Measurements from ENCODE around the gene HCFC1.

HCFC1 gene

DNA sequence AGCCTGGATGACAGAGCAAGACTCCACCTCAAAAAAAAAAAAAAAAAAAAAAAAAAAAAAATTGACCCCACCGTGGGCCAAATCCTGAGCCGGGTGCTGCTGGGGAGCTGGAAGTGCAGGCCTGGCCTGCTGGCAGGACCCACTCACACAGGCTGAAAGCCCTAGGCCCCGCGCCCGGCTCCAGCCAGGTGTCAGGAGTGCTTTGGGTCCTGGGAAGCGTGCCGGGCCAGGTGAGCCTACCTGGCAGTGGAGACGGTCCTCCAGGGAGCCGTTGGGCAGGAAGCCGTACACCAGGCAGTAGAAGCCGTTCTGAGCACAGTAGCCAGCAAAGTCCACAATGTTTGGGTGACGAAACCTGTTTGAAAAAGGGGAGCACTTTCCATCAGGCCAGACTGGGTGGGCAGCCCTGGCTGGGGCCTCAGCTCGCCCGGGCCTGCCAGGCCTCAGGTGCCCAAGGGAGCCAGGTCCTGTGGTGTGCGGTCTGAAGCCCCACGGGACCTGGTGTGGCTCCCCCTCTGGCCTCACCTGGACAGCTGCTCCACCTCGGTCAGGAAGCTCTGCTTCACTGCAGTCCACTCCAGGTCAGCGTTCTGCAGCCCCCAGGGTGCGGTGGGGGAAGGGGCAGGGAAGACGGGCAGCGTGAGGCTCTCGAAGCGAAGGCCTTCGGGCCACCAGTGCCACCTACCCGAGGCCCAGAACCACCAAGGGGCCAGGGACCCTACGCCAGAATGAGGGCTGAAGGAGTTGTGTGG lies 46.3 kb upstream of the HCFC1 start:
- Histone ChIP-seq H3K4ac (ENCODE audit: low read depth in 1 of 2, low read length in 2 of 2) (peak overlapping the region in 1 of 2 experiments; percentile 49), H3K14ac (ENCODE audit: low read length in 2 of 2) (no peak overlapping the region), H3K36me3 (ENCODE audit: control insufficient read depth in 1 of 2, insufficient read depth in 2 of 2, low read depth in 1 of 2, low read length in 2 of 2) (peaks cover 34 to 52% of the 10 kb centered on the region in 2 experiments), H3K79me1 (replicated peaks; ENCODE audit: low read length, poor library complexity, severe bottlenecking) (peaks cover 11% of the 10 kb centered on the region), H4K91ac (ENCODE audit: low read length) (peak overlapping the region; percentile 27), H3K4me3 (ENCODE audit: insufficient read depth in 1 of 2, low read depth in 1 of 2, low read length in 2 of 2) (peak overlapping the region; percentile 30 to 76), H3K9ac (ENCODE audit: low read length) (peak overlapping the region; percentile 88), H2BK5ac (ENCODE audit: low read depth, low read length, poor library complexity, severe bottlenecking) (no peak overlapping the region), H2AFZ (ENCODE audit: low read depth, low read length) (no peak overlapping the region), H2BK12ac (ENCODE audit: low read length in 2 of 2) (no peak overlapping the region), H2AK5ac (ENCODE audit: low read length, severe bottlenecking) (no peak overlapping the region), H3K27me3 (ENCODE audit: control insufficient read depth in 1 of 2, insufficient read depth in 1 of 2, low read length in 2 of 2) (peaks cover 0 to 10% of the 10 kb centered on the region in 2 experiments), H3K18ac (ENCODE audit: low read depth in 1 of 2, low read length in 2 of 2) (no peak overlapping the region), H2BK120ac (ENCODE audit: low read depth, low read length) (no peak overlapping the region), H3K4me2 (ENCODE audit: low read length, poor library complexity, severe bottlenecking) (peak overlapping the region; percentile 81), H3K9me3 (ENCODE audit: control insufficient read depth, low read length) (no peaks in the 10 kb centered on the region), H3K27ac (ENCODE audit: low read length, poor library complexity, severe bottlenecking) (no peak overlapping the region), H3K4me1 (ENCODE audit: control insufficient read depth, insufficient read depth, low read depth, low read length) (peaks cover 35% of the 10 kb centered on the region), H4K8ac (ENCODE audit: low read length) (no peak overlapping the region), H3K23ac (ENCODE audit: low read length in 2 of 2) (no peak overlapping the region), H2BK15ac (ENCODE audit: low read depth, poor library complexity, severe bottlenecking) (no peak overlapping the region)
- WGBS = 96% methylated on average over 21 of the region's 26 CpGs
- DNase-seq = no peak

DNA sequence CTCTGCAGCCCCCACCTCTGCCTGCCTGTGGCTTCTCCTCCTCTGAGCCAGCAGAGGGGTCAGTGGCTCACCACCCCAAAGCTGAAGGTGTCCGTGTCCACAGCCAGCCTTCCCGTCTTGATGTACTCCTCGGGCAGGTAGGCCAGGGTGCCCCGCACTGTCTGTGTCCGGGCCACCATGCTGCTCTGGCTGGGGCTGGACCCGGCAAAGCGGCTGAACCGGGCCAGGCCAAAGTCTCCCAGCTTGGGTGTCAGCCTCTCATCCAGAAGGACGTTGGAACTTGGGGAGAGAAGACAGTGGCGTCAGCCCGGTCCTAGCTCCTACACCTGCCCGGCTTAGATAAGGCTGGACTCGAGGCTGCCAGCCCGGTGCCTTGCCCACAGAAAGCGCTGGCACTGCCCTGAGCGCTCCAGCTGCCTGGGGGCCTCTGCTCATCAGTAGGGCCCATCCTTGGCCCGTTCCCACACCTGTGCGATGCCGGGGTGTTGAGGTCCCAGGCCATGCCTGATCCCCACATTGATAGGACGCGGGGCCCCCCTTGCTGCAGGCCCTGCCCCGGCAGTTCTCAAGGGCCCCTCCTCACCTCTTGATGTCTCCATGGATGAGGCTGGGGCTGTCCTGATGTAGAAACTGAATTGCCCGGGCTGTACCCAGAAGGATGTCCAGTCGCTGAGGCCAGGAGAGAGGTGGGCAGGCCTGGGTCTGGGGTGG lies 44.9 kb upstream of the HCFC1 start:
- Histone ChIP-seq H3K9me3 (ENCODE audit: control insufficient read depth, low read length) (no peaks in the 10 kb centered on the region), H3K4me2 (ENCODE audit: low read length, poor library complexity, severe bottlenecking) (no peak overlapping the region), H2AFZ (ENCODE audit: low read depth, low read length) (no peak overlapping the region), H2BK120ac (ENCODE audit: low read depth, low read length) (no peak overlapping the region), H3K18ac (ENCODE audit: low read depth in 1 of 2, low read length in 2 of 2) (no peak overlapping the region), H3K27ac (ENCODE audit: low read length, poor library complexity, severe bottlenecking) (no peak overlapping the region), H2BK12ac (ENCODE audit: low read length in 2 of 2) (no peak overlapping the region), H4K91ac (ENCODE audit: low read length) (no peak overlapping the region), H3K9ac (ENCODE audit: low read length) (no peak overlapping the region), H3K4me3 (ENCODE audit: insufficient read depth in 1 of 2, low read depth in 1 of 2, low read length in 2 of 2) (no peak overlapping the region), H2BK15ac (ENCODE audit: low read depth, poor library complexity, severe bottlenecking) (no peak overlapping the region), H3K36me3 (ENCODE audit: control insufficient read depth in 1 of 2, insufficient read depth in 2 of 2, low read depth in 1 of 2, low read length in 2 of 2) (peaks cover 45 to 62% of the 10 kb centered on the region in 2 experiments), H3K79me1 (replicated peaks; ENCODE audit: low read length, poor library complexity, severe bottlenecking) (peaks cover 12% of the 10 kb centered on the region), H3K14ac (ENCODE audit: low read length in 2 of 2) (no peak overlapping the region), H3K4me1 (ENCODE audit: control insufficient read depth, insufficient read depth, low read depth, low read length) (peaks cover 31% of the 10 kb centered on the region), H3K23ac (ENCODE audit: low read length in 2 of 2) (no peak overlapping the region), H3K27me3 (ENCODE audit: control insufficient read depth in 1 of 2, insufficient read depth in 1 of 2, low read length in 2 of 2) (peaks cover 0 to 6% of the 10 kb centered on the region in 2 experiments), H4K8ac (ENCODE audit: low read length) (no peak overlapping the region), H2AK5ac (ENCODE audit: low read length, severe bottlenecking) (no peak overlapping the region), H3K4ac (ENCODE audit: low read depth in 1 of 2, low read length in 2 of 2) (no peak overlapping the region), H2BK5ac (ENCODE audit: low read depth, low read length, poor library complexity, severe bottlenecking) (no peak overlapping the region)
- WGBS = 93% methylated on average over 17 of the region's 24 CpGs
- DNase-seq = no peak

DNA sequence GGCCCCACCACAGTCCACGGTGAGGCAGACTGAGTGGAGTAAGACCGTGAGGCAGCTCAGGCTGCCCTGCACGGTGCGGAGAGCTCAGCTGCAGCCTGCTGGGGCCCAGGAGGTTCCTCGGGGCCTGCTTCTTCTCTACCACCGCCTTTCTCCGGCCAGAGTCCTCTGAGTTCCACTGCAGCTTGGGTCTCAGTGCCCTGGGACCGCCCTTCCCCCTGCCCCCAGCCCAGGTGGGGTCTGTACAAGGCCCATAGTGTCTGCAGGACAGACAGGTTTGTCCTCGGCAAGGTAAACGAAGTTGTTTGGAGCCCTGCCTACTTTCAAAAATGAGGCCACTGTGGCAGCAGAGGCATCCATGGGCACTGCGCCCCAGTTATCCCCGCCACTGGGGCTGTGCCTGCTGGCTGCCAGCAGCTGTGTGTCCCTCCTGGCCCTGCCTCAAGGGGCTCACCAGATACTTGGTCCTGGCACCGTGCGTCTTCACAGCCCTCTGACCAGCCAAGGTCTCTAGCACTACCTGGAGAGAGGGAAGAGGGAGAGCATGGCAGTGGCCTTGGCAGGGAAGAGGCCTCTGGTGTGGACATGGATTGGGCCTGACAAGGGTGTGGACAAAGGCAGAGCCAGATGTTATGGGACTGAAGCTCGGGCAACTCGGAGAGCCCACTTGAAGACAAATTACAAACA lies 44.1 kb upstream of the HCFC1 start:
- peaks cover 0 to 5% of the 10 kb centered on the region in 2 experiments for H3K27me3 ChIP-seq (ENCODE audit: control insufficient read depth in 1 of 2, insufficient read depth in 1 of 2, low read length in 2 of 2)
- no peak overlapping the region for H3K14ac ChIP-seq (ENCODE audit: low read length in 2 of 2)
- no peak overlapping the region for H3K23ac ChIP-seq (ENCODE audit: low read length in 2 of 2)
- peaks cover 24% of the 10 kb centered on the region for H3K4me1 ChIP-seq (ENCODE audit: control insufficient read depth, insufficient read depth, low read depth, low read length)
- H3K27ac ChIP-seq (ENCODE audit: low read length, poor library complexity, severe bottlenecking) = no peak overlapping the region
- no peak overlapping the region for H2BK15ac ChIP-seq (ENCODE audit: low read depth, poor library complexity, severe bottlenecking)
- no peak overlapping the region for H3K4me2 ChIP-seq (ENCODE audit: low read length, poor library complexity, severe bottlenecking)
- H3K9me3 ChIP-seq (ENCODE audit: control insufficient read depth, low read length) = no peaks in the 10 kb centered on the region
- H2BK5ac ChIP-seq (ENCODE audit: low read depth, low read length, poor library complexity, severe bottlenecking) = no peak overlapping the region
- no peak overlapping the region for H3K4me3 ChIP-seq (ENCODE audit: insufficient read depth in 1 of 2, low read depth in 1 of 2, low read length in 2 of 2)
- WGBS = 94% methylated on average over 14 of the region's 16 CpGs
- no peak overlapping the region for H3K4ac ChIP-seq (ENCODE audit: low read depth in 1 of 2, low read length in 2 of 2)
- H3K18ac ChIP-seq (ENCODE audit: low read depth in 1 of 2, low read length in 2 of 2) = peak overlapping the region in 1 of 2 experiments; percentile 2
- H4K91ac ChIP-seq (ENCODE audit: low read length) = no peak overlapping the region
- H2BK120ac ChIP-seq (ENCODE audit: low read depth, low read length) = no peak overlapping the region
- H3K9ac ChIP-seq (ENCODE audit: low read length) = no peak overlapping the region
- peaks cover 14% of the 10 kb centered on the region for H3K79me1 ChIP-seq (replicated peaks; ENCODE audit: low read length, poor library complexity, severe bottlenecking)
- peaks cover 53 to 70% of the 10 kb centered on the region in 2 experiments for H3K36me3 ChIP-seq (ENCODE audit: control insufficient read depth in 1 of 2, insufficient read depth in 2 of 2, low read depth in 1 of 2, low read length in 2 of 2)
- no peak overlapping the region for H2AK5ac ChIP-seq (ENCODE audit: low read length, severe bottlenecking)
- DNase-seq = no peak
- no peak overlapping the region for H2BK12ac ChIP-seq (ENCODE audit: low read length in 2 of 2)
- no peak overlapping the region for H4K8ac ChIP-seq (ENCODE audit: low read length)
- no peak overlapping the region for H2AFZ ChIP-seq (ENCODE audit: low read depth, low read length)

Data from mesenchymal stem cell (in vitro differentiated cells and primary cell).